Coronary artery (tissue), 2 donors: ENCODE measurements around the gene MAP3K20.
"Not testable (repeated sequence)": the region's sequence is repeated elsewhere in the genome, so short reads cannot be mapped to it uniquely, and the experiment has no call there.

ENCODE experiments used
- DNase-seq: peaks from one replicate; pipeline ENCODE4 v3.0.0-alpha.2; 2017; ENCODE audit warnings: low spot score
- H3K27ac ChIP-seq, 2 donors: fragments of 200-600 bp; sonication (generic); one replicate each; pipeline ENCODE4 v1.5.1; 2016 to 2019
- H3K4me3 ChIP-seq: fragments of 200-600 bp; sonication (generic); 2 replicates; pipeline ENCODE4 v1.5.1; 2016; ENCODE audit warnings: mild to moderate bottlenecking, moderate library complexity
- TF ChIP-seq, protein P1 (sequence below): fragments of 200-600 bp; sonication (generic); IDR thresholded peaks from one replicate; pipeline ENCODE4 v1.5.1; 2019; ENCODE audit warnings: antibody characterized with exemption

The MAP3K20 gene

DNA sequence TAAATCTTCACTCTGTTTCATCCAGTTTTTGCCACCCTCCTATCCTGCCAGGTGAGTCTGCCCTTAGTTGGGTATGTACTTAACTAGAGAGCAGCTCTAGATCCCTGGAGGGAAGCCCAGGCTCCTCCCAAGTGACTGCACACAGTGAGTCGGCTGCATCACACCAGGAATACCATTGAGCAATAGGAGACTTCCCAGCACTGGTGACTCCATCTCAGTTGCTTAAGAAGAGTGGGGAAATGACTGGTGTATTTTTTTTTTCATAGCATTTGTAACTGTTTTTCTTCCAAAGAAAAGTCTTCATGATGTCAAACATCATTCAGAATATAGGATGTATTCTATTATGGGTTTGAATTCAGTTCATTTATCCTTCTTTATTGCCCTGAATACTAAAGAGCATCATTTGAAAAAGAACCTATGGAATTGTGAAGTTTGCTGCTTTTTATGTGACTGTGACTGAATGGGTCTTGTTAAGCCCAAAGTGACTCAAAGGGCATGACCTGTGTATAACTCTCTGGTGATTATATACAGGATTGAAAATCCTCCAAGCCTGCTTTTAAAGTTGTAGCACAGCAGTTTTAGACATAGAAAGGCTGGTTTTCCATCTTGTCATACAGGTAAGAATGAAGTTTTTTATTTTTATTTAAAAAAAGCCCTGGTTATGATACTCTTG, 84.3 kb downstream of the MAP3K20 start:
- TF ChIP-seq, protein P1, sequence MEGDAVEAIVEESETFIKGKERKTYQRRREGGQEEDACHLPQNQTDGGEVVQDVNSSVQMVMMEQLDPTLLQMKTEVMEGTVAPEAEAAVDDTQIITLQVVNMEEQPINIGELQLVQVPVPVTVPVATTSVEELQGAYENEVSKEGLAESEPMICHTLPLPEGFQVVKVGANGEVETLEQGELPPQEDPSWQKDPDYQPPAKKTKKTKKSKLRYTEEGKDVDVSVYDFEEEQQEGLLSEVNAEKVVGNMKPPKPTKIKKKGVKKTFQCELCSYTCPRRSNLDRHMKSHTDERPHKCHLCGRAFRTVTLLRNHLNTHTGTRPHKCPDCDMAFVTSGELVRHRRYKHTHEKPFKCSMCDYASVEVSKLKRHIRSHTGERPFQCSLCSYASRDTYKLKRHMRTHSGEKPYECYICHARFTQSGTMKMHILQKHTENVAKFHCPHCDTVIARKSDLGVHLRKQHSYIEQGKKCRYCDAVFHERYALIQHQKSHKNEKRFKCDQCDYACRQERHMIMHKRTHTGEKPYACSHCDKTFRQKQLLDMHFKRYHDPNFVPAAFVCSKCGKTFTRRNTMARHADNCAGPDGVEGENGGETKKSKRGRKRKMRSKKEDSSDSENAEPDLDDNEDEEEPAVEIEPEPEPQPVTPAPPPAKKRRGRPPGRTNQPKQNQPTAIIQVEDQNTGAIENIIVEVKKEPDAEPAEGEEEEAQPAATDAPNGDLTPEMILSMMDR = no peak
- Histone ChIP-seq H3K27ac (peak overlapping the region; percentile 68 to 72), H3K4me3 (no peak overlapping the region)
- DNase-seq = peak; percentile 94

DNA sequence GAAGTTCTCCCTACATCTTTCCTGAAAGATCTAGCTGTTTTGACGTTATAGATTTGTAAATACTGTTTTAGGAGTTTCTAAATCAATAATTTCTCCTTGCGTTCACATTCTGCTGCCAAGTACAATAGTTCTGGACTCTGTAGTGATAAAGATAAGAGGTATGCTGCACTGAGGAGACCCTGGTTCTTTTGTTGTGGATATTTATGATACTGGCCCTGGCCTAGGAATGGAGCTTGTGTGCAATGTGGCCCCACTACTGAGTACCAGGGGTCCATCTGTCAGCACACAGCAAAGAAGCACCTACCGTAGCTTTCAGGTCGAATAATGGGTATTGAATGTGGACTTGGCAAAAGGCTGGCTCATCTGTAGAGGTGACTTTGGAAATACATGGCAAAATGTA, 85.0 kb downstream of the MAP3K20 start:
- TF ChIP-seq, protein P1 = no peak
- peak overlapping the region; percentile 68 to 72 for H3K27ac ChIP-seq
- no peak for DNase-seq
- H3K4me3 ChIP-seq = no peak overlapping the region

DNA sequence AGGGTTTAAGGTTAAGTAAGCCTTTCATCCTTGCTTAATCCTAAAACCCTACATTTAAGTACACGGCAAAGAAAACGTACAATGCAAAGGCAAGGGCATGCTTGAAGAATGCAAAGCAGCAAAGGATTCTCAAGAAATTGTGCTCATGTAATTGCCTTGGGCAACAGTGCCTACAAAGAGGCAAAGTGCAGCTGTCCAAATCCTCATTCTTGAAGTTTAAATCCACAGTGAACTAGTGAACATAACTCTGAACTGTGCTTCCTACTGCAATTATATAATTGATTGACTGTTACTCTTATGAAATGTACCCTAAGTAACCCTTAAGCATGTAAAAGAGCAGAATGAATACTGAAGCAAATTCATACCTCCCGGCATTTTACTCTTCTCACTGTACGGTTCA, 85.4 kb downstream of the MAP3K20 start:
- DNase-seq = no peak
- no peak overlapping the region for H3K4me3 ChIP-seq
- peak overlapping the region in 1 of 2 donors; percentile 68 for H3K27ac ChIP-seq
- TF ChIP-seq, protein P1 = no peak

DNA sequence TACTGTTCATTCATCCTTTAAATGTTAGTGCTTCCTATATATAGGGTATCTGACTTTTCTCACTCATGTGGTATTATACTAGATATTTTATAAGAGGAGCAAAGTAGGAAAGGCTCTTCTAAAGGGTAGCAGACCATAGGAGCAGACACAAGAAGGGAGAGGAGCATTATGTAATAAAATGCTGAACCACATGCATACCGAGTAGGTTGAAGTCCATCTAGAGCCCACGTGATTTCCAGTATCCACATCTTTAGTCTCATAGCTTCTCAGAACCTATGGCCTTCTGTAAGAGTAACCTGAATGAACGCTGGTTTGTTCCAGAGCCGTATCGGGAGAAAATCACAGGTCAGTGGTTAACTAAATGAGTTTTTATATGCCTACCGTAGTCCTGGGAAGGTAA, 85.9 kb downstream of the MAP3K20 start:
- TF ChIP-seq, protein P1 = no peak
- no peak overlapping the region for H3K4me3 ChIP-seq
- H3K27ac ChIP-seq = no peak overlapping the region
- DNase-seq = no peak

GRCh38 chr2:173163357-173163756, 87.7 kb downstream of the MAP3K20 start:
- not testable (repeated sequence) for H3K27ac ChIP-seq, DNase-seq, H3K4me3 ChIP-seq

DNA sequence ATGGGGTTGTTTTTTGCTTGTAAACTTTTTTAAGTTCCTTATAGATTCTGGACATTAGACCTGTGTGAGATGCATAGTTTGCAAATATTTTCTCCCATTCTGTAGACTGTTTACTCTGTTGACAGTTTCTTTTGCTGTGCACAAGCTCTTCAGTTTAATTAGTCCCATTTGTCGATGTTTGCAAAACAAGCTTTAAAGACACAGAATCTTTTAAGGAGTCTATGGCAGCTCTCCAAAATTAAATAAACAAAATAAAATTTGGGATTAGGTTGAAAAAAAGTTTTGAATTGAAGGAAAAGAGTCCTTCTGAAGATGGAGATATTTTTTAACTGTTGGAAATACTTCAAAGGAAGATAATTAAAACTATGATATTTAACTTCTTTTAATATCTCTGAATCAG, 88.8 kb downstream of the MAP3K20 start:
- no peak overlapping the region for H3K4me3 ChIP-seq
- TF ChIP-seq, protein P1 = no peak
- H3K27ac ChIP-seq = no peak overlapping the region
- DNase-seq = no peak

DNA sequence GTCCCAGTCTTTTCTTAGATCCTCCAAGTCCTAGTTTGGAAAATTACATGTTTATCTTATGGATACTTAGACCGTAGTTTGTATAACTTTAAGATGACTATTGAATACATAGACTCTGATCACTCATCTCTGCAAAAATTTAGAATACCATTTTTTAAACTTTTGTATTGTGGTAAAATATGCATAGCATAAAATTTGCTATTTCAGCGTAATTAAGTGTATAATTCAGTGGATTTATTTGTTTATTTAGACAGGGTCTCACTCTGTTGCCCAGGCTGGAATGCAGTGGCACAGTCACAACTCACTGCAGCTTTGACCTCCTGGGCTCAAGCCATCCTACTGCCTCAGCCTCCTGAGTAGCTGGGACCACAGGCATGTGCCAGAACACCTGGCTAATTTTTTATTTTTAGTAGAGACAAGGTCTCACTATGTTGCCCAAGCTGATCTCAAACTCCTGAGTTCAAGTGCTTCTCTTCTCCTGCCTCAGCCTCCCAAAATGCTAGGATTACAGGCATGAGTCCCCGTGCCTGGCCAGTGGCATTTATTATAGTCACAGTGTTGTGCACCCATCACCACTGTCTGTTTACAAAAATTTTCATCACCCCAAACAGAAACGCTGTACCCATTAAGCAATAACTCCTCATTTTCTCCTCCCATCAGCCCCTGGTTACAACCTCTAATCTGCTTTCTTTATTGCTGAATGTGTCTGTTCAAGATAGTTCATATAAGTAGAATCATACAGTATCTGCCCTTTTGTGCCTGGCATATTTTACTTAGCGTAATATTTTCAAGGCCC, 90.0 kb downstream of the MAP3K20 start:
- DNase-seq = no peak
- H3K27ac ChIP-seq = no peak overlapping the region
- TF ChIP-seq, protein P1 = no peak
- no peak overlapping the region for H3K4me3 ChIP-seq
